ENCODE measurements around the gene MROH2A.
"Not testable (repeated sequence)": the region's sequence is repeated elsewhere in the genome, so short reads cannot be mapped to it uniquely, and the experiment has no call there.

MROH2A gene

DNA sequence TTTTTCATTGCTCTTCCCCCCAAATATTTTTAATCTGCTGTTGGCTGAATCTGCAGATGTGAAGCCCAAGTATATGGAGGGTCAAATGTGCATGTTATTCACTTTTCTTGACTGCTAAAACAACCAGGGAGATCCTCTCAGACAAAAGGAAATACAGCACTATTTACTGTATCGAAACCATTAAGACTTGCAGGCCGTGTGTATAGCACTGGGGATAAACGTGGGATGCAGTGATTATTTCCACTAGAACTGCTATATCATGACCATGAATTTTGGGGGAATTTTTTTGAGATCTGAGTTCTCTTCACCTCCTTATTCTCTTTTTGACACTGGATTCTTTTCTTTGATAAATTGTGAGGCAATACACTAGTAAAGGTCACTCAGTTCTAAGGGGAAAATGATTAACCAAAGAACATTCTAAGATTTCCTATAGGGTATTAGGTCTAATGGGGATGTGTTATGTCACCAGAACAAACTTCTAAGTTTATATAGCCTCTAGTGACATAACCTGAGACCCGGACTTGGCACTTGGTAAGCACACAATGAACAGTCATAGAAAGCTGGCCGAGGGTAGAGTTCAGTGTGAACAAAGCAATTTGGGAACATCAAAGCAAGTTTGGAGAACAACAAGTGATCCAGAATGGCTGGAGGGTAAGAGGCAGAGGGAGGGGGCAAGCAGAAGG, 32.9 kb upstream of the MROH2A start:
- no peaks in the 10 kb centered on the region for H3K4me1 ChIP-seq
- H3K9me3 ChIP-seq: no peaks in the 10 kb centered on the region
- no peaks in the 10 kb centered on the region for H3K36me3 ChIP-seq
- DNase-seq: no peak
- no peak for TF ChIP-seq CTCF (IDR thresholded peaks at IDR 0.05; ENCODE audit: low read depth, low read length)
- H3K4me3 ChIP-seq (ENCODE audit: low read depth, low read length): no peak overlapping the region
- no peaks in the 10 kb centered on the region; the same call in 1 of the 2 replicates for H3K27me3 ChIP-seq

GRCh38 chr2:233745838-233746237, 32.3 kb upstream of the MROH2A start:
- not testable (repeated sequence) for DNase-seq; H3K9me3 ChIP-seq; H3K4me3 ChIP-seq (ENCODE audit: low read depth, low read length); H3K36me3 ChIP-seq; H3K4me1 ChIP-seq; H3K27me3 ChIP-seq

- DNase-seq: no peak
- no peaks in the 10 kb centered on the region for H3K4me1 ChIP-seq
These were observed 31.5 kb upstream of the MROH2A start for GRCh38 chr2:233746475-233747282.

DNA sequence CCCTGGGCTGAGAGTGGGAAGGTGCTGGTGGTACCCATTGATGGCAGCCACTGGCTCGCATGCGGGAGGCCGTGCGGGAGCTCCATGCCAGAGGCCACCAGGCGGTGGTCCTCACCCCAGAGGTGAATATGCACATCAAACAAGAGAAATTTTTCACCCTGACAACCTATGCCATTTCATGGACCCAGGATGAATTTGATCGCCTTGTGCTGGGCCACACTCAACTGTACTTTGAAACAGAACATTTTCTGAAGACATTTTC, 30.9 kb upstream of the MROH2A start:
- no peaks in the 10 kb centered on the region for H3K4me1 ChIP-seq
- no peaks in the 10 kb centered on the region; the same call in 1 of the 2 replicates for H3K9me3 ChIP-seq
- H3K4me3 ChIP-seq (ENCODE audit: low read depth, low read length): no peak overlapping the region
- no peak for TF ChIP-seq CTCF (IDR thresholded peaks at IDR 0.05; ENCODE audit: low read depth, low read length)
- H3K27me3 ChIP-seq: no peaks in the 10 kb centered on the region; the same call in 1 of the 2 replicates
- H3K36me3 ChIP-seq: no peaks in the 10 kb centered on the region
- DNase-seq: no peak

More at GRCh38 chr2:233746475-233747282, 31.5 kb upstream of the MROH2A start:
- H3K36me3 ChIP-seq: no peaks in the 10 kb centered on the region
- H3K9me3 ChIP-seq: no peaks in the 10 kb centered on the region; the same call in 1 of the 2 replicates
- no peak for TF ChIP-seq CTCF (IDR thresholded peaks at IDR 0.05; ENCODE audit: low read depth, low read length)
- H3K4me3 ChIP-seq (ENCODE audit: low read depth, low read length): no peak overlapping the region
- no peaks in the 10 kb centered on the region; the same call in 1 of the 2 replicates for H3K27me3 ChIP-seq

GRCh38 chr2:233750689-233751088, 27.4 kb upstream of the MROH2A start:
- H3K4me1 ChIP-seq; H3K27me3 ChIP-seq; H3K36me3 ChIP-seq; DNase-seq; H3K4me3 ChIP-seq (ENCODE audit: low read depth, low read length); H3K9me3 ChIP-seq: not testable (repeated sequence)

DNA sequence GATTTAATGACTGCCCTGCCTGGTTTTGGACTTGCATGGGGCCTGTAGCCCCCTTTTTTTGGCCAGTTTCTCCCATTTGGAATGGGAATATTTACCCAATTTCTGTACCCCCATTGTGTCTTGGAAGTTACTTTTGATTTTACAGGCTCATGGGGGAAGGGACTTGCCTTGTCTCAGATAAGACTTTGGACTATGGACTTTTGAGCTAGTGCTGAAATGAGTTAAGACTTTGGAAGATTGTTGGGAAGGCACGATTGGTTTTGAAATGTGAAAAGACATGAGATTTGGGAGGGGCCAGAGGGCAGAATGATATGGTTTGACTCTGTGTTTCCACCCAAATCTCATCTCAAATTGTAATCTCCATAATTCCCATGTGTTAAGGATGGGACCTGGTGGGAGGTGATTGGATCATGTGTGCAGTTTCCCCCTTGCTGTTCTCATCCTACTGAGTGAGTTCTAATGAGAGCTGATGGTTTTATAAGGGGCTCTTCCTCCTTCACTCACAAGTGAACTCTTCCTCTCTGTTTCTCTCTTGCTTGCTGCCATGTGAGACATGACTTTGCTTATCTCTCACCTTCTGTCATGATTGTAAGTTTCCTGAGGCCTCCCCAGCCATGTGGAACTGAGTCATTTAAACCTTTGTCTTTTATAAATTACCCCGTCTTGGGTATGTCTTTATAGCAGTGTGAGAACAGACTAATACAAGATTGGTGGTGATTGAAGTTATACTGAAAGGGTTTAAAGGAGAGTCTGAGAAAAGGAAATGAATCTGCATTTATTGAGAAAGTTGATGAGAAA, 26.7 kb upstream of the MROH2A start:
- not testable (repeated sequence) for DNase-seq; H3K4me3 ChIP-seq (ENCODE audit: low read depth, low read length); H3K9me3 ChIP-seq; H3K27me3 ChIP-seq; H3K4me1 ChIP-seq; H3K36me3 ChIP-seq

DNA sequence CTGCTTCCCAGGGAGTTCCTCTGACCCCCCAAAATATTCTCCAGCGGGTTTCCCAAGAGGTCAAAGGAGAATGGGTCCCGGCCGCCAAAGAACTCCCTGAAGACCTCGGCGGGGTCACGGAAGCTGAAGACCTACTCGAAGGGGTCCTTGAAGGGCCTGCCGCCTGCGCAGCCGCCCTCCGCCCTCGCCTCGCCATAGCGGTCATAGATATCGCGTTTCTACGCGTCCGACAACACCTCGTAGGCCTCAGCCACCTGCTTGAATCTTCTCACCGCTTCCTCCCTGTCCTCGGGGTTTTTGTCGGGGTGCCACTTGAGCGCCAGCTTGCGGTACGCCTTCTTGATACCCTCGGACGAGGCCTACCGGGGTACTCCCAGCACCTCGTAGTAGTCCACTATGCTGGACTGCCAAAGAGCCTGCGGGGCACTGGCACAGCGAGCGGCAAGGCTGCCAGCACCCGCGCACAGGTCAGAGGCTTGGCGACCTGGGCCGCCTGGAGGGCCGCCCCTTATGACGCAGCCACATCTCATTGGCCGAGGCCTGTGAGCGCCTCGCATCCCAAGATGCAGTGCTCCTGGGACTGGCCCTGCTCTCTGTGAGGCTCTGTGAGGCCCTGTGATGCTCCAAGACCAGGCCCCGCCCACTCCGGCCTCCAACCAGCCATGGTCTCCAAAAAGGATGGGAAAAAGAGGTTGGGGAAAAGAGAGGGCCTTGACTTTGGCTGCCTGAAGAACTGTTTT, 23.1 kb upstream of the MROH2A start:
- Histone ChIP-seq H3K4me1 (no peaks in the 10 kb centered on the region), H3K36me3 (no peaks in the 10 kb centered on the region), H3K4me3 (ENCODE audit: low read depth, low read length) (no peak overlapping the region), H3K27me3 (no peaks in the 10 kb centered on the region), H3K9me3 (no peaks in the 10 kb centered on the region; the same call in 1 of the 2 replicates)
- no peak for TF ChIP-seq CTCF (IDR thresholded peaks at IDR 0.05; ENCODE audit: low read depth, low read length)
- no peak for DNase-seq

Measured in BE2C (cell line).